UCSD-AML1 (cell line): ENCODE measurements around the gene DUSP22.

Experiments used
- DNase-seq: peaks from one replicate; lab custom pipeline; 2025; ENCODE audit not compliant: unreplicated experiment; lab: John Stamatoyannopoulos, UW

The DUSP22 gene

DNA sequence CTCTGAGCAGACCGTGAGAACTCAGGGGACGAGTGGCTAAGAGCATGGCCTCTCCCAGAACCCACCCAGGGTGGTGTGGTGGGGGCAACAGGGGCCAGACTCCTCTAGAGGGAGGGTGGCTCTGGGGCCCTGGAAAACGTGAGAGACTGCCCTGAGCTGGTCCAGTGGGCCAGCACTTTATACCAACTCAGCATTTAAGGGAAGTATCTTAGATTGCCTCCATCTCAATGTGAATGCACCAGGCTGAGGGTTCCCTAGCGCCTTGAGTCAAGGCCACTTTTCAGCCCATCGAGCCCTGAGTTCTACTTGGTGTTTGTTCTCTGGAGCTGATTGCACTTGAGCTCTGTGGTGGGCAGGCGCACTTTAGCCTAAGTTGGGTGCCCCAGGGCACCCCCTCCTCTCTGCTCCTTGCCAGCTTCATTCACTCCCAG lies 57.2 kb downstream of the DUSP22 start:
- DNase-seq = no peak

- no peak for DNase-seq
Measured at GRCh38 chr6:350371-350770, 58.1 kb downstream of the DUSP22 start.

GRCh38 chr6:351011-351866 lies 59.0 kb downstream of the DUSP22 start:
- DNase-seq = no peak

DNA sequence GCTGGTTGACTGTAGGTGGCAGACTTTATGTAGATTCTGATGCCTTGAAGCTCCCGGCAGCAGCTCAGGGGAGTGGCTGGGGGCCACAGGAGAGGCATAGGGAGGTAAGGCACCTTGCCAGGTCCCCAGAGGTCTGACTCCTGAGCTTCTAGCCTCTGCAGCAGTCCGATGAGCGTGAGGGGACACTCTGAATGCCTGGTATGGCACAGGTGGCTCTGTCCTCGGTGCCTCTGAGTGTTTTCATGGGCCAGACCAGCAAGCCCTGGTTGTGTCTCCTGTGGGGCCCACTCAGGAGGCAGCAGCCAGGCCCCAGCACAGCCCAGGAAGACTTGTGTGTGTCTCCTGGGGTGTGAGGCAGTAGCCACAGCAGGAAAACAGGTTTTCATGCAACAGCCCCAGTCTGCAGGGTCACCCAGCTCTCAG lies 59.6 kb downstream of the DUSP22 start:
- no peak for DNase-seq

- no peak for DNase-seq
Measured at GRCh38 chr6:352474-352873, 60.2 kb downstream of the DUSP22 start.

DNA sequence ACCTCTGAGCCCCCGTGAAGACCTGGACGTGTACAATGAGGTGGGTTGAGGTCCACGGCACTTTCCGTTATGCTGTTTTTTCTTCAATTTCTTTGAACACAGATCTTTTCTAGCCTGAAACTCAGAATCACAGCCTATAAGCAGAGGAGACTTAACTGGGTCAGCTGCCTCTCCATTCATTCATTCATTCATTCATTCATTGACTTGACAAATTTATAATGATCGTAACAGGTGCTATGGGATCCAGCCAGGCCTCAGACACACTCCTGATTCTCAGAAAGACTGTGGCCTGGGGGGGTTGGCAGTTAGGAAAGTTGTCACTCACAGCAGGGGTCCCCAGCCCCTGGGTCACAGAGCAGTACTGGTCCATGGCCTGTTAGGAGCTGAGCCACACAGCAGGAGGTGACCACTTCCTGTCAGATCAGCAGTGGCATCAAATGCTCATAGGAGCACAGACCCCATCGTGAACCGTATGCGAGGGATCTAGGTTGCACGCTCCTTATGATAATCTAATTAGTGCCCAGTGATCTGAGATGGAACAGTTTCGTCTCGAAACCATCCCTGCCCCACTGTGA lies 60.7 kb downstream of the DUSP22 start:
- no peak for DNase-seq

DNA sequence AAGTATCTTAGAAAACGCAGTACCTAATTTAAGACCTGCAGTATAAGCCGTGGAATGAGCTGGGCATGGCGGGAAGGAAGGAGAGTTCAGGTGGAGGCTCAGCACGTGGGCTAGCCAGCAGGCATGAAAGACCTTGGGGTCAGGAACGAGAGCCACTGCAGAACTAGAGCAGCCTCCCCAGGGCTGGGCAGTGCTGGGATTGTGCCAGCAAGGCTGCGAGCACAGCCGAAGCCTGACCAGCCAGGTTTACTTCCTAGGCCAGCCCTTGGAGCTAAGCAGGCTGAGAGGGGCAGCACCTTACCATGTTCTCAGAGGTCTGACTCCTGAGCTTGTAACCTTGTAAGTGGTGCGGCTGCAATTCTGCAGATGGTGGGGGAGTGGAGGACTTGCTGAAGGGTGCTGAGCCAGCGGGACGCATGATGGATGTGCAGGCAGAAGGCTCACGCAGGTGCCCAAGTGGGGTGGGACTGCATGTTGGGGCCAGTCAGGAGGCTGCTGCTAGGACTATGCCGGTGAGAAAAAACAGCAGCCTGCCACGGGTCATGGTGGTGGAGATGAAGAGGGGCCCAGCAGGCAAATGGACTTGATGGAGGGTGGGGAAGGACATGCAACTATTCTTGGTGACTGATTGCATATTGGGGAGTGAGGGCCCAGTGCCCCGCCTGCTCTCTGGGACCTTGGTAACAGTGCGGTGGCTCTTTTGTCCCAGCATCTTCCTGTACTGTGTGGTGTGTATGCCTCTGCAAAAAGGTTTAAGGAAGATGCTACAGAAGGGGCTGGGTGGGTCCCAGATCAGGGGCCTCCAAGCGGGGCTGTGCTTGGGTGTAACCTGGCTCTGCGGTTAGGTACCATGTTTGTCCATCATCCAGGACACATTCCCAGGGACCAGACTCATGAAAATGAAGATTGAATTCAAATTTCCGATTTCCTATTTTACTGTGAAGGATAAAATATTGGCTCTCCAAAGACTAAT lies 61.6 kb downstream of the DUSP22 start:
- DNase-seq = no peak

DNA sequence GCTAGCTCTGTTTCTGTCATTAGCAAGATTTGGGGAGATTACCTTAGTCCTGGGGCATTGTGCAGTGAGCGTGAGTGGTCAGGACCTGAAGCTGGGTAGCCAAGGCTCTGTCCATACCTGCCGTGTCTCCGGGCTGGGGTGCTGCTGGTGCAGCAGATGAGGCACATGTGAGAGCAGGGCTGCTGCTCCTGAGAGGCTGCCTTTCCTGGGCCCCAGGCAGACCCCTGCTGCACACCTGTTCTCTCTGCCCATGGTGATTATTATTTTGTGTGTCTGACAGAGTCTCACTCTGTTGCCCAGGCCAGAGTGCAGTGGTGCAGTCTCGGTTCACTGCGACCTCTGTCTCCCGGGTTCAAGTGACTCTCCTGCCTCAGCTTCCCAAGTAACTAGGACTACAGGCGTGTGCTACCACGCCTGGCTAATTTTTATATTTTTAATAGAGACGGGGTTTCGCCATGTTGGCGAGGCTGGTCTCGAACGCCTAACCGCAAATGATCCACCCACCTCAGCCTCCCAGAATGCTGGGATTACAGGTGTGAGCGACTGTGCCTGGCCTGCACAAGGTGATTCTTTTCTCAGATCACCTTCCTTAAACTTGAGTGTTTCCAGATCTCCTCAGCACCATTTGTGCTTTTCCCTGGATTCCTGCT lies 62.5 kb downstream of the DUSP22 start:
- DNase-seq = no peak

GRCh38 chr6:355373-356208 lies 63.3 kb downstream of the DUSP22 start:
- no peak for DNase-seq

DNA sequence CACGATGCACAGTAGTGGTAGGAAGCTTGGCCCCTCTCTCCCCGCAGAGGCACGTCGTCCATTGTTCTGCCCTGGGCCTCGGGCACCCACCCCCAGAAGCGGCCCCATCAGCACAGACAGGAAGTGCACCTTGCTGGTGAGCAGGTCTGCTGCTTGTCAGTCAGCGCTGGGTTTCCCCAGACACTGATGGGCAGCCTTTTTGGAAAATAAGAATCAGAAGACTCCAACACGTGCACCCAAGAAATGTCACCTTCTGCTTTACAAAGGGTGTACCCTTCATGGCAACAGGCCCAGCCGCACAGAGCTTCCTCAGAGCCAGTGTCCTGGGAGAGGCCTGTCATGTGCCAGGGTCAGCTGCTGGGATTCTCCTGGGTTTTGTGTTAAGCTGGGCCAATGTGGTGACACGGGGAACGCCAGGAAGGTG lies 64.6 kb downstream of the DUSP22 start:
- no peak for DNase-seq

DNA sequence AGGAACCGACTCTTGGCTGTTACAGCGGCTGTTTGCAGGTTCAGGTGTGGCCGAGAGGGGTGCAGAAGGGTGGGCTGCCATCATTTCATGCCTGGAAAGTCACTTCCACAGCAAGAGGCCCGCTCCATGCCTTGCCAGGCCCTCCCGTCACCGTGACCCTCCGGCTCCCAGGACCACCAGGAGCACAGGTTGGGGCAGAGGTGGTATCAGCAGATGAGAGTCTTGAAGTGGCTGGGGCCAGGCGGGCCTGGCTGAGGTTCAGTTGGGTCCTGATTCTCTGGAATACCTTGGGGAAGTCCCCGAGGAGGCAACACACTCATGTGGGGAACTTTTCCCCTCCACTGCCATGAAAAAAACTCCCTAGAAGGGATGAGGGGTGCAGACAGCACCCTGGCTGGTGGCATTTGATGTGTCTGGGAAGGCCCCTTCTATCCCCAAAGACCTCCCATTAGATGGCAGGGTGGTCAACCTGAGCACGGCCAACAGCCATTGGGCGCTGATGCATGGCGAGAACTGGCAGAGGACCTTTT lies 65.0 kb downstream of the DUSP22 start:
- DNase-seq = no peak

GRCh38 chr6:357791-358341 lies 65.6 kb downstream of the DUSP22 start:
- no peak for DNase-seq

GRCh38 chr6:358432-358831 lies 66.1 kb downstream of the DUSP22 start:
- DNase-seq = no peak

DNA sequence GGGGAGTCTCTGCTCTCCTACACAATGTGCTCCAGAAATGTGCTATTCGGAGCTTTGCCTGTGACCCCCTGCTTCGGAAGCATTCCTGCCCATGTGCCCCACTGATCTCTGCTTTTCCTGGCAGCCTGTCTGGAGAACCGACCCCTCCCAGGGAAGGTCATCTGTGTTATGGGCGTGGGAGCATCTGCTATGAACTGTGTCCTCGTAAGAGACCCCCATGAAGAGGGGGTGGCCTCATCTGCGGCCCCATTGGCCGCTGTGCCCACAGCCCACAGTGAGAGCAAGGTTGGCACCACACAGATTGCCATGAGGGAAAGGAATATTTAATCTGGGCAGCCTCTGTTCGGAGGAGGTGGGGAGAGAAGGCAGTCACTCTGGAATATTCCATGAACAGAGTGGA lies 66.6 kb downstream of the DUSP22 start:
- DNase-seq = no peak

DNA sequence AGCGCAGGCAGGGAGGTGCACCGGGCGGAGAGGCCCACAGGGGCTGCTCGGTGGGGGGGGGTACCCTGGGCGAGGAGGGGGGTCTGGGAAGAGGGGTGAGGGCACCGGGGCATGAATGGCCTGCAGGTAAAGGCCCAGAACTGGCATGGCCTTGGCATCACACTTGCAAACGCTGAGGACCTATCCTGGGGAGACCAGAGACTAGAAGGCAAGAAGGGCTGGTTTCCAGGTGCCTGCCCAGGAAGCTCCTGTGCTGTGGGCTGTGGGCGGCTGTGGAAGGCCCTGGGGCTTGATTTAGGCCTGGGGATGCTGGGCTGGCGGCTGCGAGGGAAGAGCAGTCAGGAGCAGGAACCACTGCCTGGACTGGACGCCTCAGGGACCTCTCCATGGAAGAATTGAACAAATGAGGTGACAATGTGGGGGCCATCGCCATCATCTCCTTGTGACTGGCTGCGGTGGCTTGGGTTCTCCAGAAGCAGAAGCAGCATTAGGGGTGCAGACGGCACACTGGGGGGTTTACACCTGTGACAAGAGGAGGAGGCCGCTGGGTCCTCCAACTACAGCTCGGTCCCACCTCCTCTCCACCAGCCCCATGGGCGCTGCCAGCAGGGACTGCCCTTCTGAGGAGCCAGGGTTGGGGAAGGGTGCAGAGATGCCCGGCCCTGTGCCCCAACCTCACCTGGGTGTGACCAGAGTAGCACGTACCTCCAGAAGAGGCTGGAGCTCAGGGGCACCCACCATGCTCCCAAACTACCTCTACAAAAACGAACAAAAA lies 67.2 kb downstream of the DUSP22 start:
- no peak for DNase-seq

GRCh38 chr6:360349-360748 lies 68.1 kb downstream of the DUSP22 start:
- DNase-seq = no peak

DNA sequence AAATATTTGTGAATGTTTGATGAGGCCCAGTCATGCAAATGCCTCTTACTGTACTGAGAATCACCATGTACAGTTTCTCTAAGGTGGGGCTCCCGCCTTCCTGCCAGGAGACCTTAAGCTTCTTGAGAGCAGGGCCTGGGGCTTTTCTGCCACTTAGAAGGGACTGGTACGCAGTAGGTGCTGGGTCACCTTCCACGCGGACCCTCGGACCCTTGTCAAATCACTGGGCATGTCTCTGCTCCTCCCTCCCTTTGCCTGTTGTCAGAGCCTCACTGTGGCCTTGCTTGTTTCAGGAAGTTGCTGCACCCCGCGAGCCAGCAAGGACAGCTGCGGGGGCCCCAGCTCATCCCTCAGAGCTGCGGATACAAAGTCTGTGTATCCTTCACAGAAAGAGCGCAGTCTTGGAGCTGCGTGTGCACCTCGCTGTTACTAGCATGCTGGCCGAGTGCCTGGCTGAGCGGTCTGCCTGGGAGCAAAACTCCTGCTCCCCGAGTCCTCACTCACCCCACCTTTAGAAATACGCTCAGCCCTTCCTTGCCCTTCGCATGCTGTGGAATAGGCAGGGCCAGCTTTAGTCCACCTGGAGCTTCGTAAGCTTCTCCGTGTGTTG lies 68.6 kb downstream of the DUSP22 start:
- DNase-seq = no peak

DNA sequence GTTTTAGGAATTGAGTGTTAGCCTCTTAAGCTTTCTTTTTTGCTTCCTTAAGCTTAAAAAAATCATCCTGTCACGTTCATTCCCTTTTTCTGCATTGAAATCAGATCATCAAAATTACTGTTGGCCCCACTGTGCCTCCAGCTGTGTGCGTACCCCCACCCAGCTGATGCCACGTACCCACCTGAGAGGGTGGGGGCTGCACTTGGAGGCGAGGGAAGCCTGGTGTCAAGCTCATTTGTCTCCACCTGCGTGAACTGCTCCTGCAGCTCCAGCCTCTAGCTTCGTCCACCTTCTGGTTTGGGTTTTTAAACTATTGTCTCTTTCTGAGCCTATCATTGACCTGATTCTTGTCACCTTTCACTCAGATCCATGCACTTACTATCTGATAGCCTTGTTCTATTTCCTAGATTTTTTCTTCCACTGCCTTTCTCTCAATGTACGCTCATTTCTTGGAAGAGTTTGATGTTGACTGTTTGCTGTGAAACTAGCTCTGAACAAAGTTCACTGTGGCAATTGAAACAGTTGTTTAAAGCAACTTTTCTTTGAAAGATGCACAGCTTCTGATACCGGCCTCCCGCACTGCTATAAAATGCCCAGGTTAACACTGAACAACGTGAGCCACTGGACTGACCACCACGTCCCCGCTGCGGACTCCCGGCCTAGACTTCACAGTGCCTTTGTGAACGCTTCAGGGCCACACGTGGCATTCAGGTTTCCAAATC lies 69.3 kb downstream of the DUSP22 start:
- no peak for DNase-seq
